Type B pancreatic cell (in vitro differentiated cells): ENCODE data around the gene PINLYP. TPM values are rescaled to one million over a fixed set of nuclear protein-coding genes. Genes with fewer than 3 reads are reported as not detected.
"Not testable (repeated sequence)": the region's sequence is repeated elsewhere in the genome, so short reads cannot be mapped to it uniquely, and the experiment has no call there.

Source experiments
- DNase-seq: peaks from one replicate; pipeline ENCODE4 v3.0.0; 2021; ENCODE audit warnings: mixed read lengths; ENCODE audit not compliant: unreplicated experiment; ENCODE audit errors: extremely low spot score
- H3K27ac Mint-ChIP-seq: 2 replicates; pipeline ENCODE4 v1.8.0; 2021; ENCODE audit warnings: mild to moderate bottlenecking, mixed read lengths
- H3K27me3 Mint-ChIP-seq: 2 replicates; pipeline ENCODE4 v1.8.0; 2021; ENCODE audit warnings: mixed read lengths
- H3K36me3 Mint-ChIP-seq: 2 replicates; pipeline ENCODE4 v1.8.0; 2021; ENCODE audit warnings: mixed read lengths
- H3K4me1 Mint-ChIP-seq: one replicate; pipeline ENCODE4 v1.8.0; 2021; ENCODE audit warnings: mixed read lengths; ENCODE audit not compliant: unreplicated experiment
- H3K4me3 Mint-ChIP-seq: 2 replicates; pipeline ENCODE4 v1.8.0; 2021; ENCODE audit warnings: mild to moderate bottlenecking, mixed read lengths
- H3K9me3 Mint-ChIP-seq: 2 replicates; pipeline ENCODE4 v1.8.0; 2021; ENCODE audit warnings: mixed read lengths
- CTCF ChIP-seq: fragments of 200-600 bp; sonication (generic); conservative IDR thresholded peaks from 2 replicates; pipeline ENCODE4 v1.5.0; 2021; ENCODE audit warnings: antibody characterized with exemption, mild to moderate bottlenecking
- total RNA-seq: library from RNA; stranded (reverse); gene quantifications from 2 replicates; pipeline ENCODE4 v1.2.1, GENCODE V29; 2021; ENCODE audit warnings: low replicate concordance

PINLYP gene
- total RNA-seq, 1 donor from 2014 or later = 6.0 TPM

- H3K9me3 Mint-ChIP-seq = no peaks in the 10 kb centered on the region
- H3K4me1 Mint-ChIP-seq = no peaks in the 10 kb centered on the region
- peaks cover 18% of the 10 kb centered on the region for H3K36me3 Mint-ChIP-seq
- no peak overlapping the region for H3K4me3 Mint-ChIP-seq
- TF ChIP-seq CTCF = no peak
- no peak overlapping the region for H3K27ac Mint-ChIP-seq
- DNase-seq = no peak
- H3K27me3 Mint-ChIP-seq = no peaks in the 10 kb centered on the region
Measured at GRCh38 chr19:43545981-43546380, 29.6 kb upstream of the PINLYP start.

- H3K27me3 Mint-ChIP-seq = no peaks in the 10 kb centered on the region
Measured at GRCh38 chr19:43546581-43546980, 29.0 kb upstream of the PINLYP start.

GRCh38 chr19:43547926-43548325 is 27.7 kb upstream of the PINLYP start:
- not testable (repeated sequence) for H3K27ac Mint-ChIP-seq, H3K9me3 Mint-ChIP-seq, DNase-seq, H3K27me3 Mint-ChIP-seq, H3K4me1 Mint-ChIP-seq, H3K4me3 Mint-ChIP-seq
- peaks cover 12% of the 10 kb centered on the region for H3K36me3 Mint-ChIP-seq

More at GRCh38 chr19:43546581-43546980, 29.0 kb upstream of the PINLYP start:
- H3K27ac Mint-ChIP-seq = no peak overlapping the region
- no peak for TF ChIP-seq CTCF
- no peak overlapping the region for H3K4me3 Mint-ChIP-seq
- no peak for DNase-seq
- no peaks in the 10 kb centered on the region for H3K9me3 Mint-ChIP-seq
- no peaks in the 10 kb centered on the region for H3K4me1 Mint-ChIP-seq
- peaks cover 15% of the 10 kb centered on the region for H3K36me3 Mint-ChIP-seq

GRCh38 chr19:43548706-43549105 is 26.9 kb upstream of the PINLYP start:
- Mint-ChIP-seq H3K4me1 (no peaks in the 10 kb centered on the region), H3K36me3 (peaks cover 12% of the 10 kb centered on the region), H3K9me3 (no peaks in the 10 kb centered on the region), H3K4me3 (no peak overlapping the region), H3K27me3 (no peaks in the 10 kb centered on the region), H3K27ac (no peak overlapping the region)
- no peak for TF ChIP-seq CTCF
- DNase-seq = no peak

GRCh38 chr19:43551399-43552197 is 24.0 kb upstream of the PINLYP start:
- peaks cover 17% of the 10 kb centered on the region for H3K36me3 Mint-ChIP-seq
- no peak for DNase-seq
- H3K4me1 Mint-ChIP-seq = no peaks in the 10 kb centered on the region
- no peaks in the 10 kb centered on the region for H3K27me3 Mint-ChIP-seq
- no peak overlapping the region for H3K4me3 Mint-ChIP-seq
- TF ChIP-seq CTCF = no peak
- no peak overlapping the region for H3K27ac Mint-ChIP-seq
- no peaks in the 10 kb centered on the region for H3K9me3 Mint-ChIP-seq

GRCh38 chr19:43552198-43552450 is 23.5 kb upstream of the PINLYP start:
- H3K9me3 Mint-ChIP-seq = no peaks in the 10 kb centered on the region
- no peak for TF ChIP-seq CTCF
- H3K27ac Mint-ChIP-seq = no peak overlapping the region
- H3K36me3 Mint-ChIP-seq = peaks cover 17% of the 10 kb centered on the region
- H3K27me3 Mint-ChIP-seq = no peaks in the 10 kb centered on the region
- H3K4me3 Mint-ChIP-seq = no peak overlapping the region
- DNase-seq = no peak
- no peaks in the 10 kb centered on the region for H3K4me1 Mint-ChIP-seq
